ENCODE results near the gene PRKAR2A.

The PRKAR2A gene

DNA sequence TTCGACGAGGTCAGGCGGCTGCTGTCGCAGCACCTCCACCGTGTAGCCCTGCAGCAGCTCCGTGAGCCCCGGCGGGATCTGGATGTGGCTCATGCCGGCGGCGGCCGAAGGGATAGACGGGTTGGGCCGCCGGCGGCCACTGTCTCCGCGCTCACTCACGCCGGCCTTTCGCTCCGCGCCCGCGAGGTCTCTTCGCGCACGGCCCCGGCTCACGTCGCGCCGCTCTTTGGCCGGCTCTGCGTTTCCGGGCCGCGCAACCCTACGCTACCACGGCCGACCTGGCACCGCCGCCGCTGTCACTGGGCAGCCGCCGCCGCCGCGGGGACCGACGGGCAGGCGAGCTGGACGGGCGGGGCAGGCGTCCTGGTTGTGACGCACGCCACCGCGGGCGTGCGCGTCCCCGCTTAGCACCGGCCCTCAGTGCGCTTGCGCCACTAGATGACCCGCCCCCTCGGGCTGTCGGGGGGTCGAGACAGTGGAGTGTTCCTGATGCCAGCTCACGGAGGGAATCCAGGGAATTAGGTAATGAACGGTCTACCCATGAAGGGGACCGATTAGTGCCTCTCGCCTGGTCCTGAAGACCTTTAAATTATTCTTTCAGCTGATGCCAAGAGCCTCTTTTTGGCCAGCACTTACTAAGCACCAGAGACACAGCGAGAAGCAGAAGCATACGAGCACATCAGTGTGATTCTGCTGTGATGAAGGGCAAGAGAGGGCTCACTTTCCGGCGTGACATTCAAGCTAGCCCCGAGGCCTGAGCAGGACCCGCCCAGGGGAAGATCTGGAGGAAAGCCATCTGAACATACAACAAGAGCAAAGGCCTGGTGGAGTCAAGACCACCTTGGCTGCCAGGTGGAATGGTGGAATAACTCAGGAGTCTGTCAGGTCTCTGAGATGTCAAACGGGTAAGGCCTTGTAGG, at the start of gene PRKAR2A:
Gene PRKAR2A, minus strand, starts transcription at position 371 of the 920 bp plus-strand sequence. Its CDS starts 278 bp downstream, at position 93.
- peak; percentile 37 to 70 (median 62) for DNase-seq (ENCODE audit: low read depth in 3 of 3, low spot score in 1 of 3)

DNA sequence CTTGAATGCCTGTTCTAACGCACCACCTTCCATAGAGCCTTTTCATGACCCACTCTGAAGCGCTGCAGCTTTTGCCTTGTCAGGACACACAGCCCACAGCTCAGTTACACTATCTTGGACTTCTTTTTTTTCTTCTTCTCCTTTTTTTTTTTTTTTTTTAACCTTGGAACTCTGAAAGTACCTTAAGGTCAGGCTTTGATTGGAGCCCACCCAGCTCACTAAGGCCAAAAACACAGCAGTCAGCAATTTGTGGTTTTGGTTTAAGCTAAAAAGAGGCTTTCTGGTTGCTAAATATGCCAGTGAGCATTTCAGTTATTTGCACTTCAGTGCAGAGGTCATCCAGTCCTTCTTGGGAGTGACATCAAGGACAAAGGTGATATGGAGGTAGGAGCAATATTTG, 49.3 kb upstream of the PRKAR2A start:
- DNase-seq (ENCODE audit: low read depth in 3 of 3, low spot score in 1 of 3): no peak

DNA sequence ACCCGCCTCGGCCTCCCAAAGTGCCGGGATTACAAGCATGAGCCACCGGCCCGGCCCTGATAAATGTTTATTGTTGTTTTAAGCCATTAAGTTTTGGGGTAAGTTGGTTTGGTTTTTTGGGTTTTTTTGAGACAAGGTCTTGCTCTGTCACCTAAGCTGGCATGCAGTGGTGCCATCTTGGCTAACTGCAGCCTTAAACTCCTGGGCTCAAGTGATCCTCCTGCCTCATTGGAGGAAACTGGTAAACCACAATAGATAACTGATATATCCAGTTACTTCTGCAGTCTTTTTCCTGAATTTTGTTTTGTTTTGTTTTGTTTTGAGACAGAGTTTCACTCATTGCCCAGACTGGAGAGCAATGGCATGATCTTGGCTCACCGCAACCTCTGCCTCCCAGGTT, 46.8 kb upstream of the PRKAR2A start:
- DNase-seq (ENCODE audit: low read depth in 3 of 3, low spot score in 1 of 3): no peak

DNA sequence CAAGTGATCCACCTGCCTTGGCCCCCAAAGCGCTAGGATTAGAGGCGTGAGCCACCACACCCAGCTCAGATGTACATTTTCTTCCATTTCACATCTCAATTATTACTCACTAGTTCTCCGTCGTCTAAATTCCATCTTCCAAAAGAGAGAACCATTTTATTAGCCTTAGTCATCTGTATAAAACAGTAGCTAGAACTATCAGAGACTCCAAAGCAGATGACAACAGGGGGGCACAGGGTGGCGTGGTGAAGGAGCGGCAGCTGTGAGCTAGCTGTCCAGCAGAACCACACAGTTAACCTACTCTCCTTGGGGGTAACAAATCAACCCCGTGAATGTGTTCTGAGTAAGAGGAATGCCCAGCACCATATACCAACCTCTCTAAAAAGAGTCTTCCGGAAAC, 43.9 kb upstream of the PRKAR2A start:
- no peak for DNase-seq (ENCODE audit: low read depth in 3 of 3, low spot score in 1 of 3)

DNA sequence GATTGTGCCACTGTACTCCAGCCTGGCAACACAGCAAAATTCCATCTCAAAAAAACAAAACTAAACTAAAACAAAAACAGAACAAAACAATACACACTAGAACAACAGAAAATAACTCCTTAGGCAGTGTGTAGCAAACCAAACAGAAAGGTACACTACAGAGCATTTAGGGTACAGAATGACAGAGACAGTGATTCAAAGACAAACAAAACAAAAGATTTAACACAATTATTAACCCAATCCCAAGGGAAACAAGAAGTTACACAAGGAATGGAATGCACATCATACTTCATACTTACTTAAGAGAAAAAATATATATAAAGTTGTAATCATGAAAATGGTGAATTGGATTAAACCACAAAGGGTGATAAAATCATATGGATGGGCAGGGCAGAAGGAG, 38.1 kb upstream of the PRKAR2A start:
- DNase-seq (ENCODE audit: low read depth in 3 of 3, low spot score in 1 of 3): no peak

DNA sequence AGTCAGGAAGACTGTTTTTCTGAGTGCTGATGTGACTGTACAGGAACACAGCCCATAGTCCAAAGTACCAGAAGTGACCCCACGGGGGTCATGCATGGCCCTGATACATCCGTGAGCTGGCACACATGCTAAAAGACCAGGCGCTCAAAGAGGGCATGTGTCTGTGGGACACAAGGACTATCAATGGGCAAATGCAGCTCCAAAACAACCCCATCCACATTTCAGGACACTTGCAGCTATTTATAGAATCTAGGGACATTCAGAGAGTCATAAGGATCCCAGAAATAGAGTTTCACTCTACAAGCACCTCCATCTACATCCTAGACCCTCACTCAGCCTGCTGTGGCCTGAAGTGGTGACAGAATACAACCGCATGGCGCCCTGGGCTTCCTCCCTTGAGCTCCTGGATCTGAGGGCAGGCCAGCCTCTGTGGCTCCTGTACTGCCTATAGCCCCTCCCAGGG, 34.0 kb upstream of the PRKAR2A start:
- no peak for DNase-seq (ENCODE audit: low read depth in 3 of 3, low spot score in 1 of 3)

DNA sequence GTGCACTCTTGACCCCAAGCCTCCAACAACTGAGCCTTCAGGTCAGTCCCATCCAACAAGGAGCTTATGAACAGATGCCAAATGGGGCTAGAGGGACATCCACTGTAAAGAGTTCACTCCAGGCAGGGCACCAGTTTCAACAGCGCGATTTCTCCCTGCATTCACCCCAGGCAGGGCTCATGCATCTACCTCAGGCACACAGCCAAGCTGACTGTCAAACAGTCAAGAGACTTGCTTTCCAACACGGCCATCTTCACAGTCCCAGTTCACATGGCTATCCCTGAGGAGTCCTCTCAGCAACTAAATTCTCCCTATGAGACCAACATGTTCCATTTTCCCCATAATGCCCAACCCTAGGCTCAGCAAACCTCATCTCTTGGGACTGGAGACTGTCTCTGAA, 33.3 kb upstream of the PRKAR2A start:
- DNase-seq (ENCODE audit: low read depth in 3 of 3, low spot score in 1 of 3): no peak

DNA sequence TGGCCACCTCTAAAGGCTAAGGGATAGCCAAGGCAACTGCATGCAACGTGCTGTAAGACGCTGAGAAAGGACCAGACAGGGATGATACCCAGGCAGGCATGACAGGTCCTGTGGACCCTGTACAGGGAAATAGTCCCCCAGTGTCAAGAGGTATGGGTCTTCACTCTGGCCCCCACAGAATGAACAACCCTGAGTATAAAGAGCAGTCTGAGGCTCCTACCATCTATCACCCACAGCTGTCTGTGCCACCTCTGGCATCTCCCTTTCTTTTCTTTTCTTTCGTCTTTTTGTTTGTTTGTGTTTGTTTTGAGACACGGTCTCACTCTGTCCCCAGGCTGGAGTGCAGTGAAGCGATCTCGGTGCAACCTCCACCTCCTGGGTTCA, 32.3 kb upstream of the PRKAR2A start:
- DNase-seq (ENCODE audit: low read depth in 3 of 3, low spot score in 1 of 3): no peak

DNA sequence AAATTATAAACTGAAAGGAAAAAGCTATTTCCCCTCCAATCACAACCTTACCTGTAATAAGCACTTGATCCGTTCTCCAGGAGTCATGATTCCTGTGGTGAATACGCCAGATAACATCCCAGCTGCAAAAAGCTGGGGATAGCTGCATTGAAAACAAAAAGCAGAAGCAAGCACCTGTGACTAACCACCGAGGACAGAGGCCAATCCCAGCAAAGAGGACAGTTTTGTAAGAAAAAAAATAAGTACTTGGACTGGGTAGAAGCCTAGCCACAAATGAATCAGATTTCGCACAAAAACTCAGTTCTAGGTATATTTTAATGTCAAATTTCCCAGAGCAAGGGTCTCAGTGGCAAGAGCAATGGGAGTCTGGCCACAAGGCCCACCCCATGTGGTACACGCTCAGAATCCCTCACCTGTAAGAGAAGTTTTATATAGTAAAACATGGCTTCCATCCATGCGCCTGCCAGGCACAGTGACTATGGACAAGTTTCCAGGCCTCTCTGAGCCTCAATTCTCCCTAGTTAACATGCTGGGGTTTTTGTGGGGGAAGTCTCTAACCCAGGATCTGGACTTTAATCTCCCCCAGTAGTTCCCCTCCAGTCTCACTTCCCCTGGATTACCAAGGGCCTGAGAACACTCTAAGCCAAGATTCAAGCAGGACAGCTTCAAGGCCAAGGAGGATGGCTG, 31.8 kb upstream of the PRKAR2A start:
- no peak for DNase-seq (ENCODE audit: low read depth in 3 of 3, low spot score in 1 of 3)

DNA sequence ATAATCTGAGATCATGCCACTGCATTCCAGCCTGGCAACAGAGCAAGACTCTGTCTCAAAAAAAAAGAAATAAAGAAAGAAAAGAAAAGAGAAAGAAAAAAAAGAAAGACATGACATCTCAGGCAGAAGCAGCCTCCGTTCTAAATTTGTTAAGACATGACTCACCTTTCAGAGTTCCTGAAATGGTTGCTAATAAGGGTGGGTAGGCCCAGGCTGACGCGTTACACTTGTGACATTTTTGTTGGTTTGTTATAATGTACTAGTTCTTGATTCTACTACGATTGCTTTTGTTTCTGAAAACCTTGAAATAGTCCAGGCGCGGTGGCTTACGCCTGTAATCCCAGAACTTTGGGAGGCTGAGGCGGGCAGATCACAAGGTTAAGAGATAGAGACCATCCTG, 30.0 kb upstream of the PRKAR2A start:
- DNase-seq (ENCODE audit: low read depth in 3 of 3, low spot score in 1 of 3): no peak

DNA sequence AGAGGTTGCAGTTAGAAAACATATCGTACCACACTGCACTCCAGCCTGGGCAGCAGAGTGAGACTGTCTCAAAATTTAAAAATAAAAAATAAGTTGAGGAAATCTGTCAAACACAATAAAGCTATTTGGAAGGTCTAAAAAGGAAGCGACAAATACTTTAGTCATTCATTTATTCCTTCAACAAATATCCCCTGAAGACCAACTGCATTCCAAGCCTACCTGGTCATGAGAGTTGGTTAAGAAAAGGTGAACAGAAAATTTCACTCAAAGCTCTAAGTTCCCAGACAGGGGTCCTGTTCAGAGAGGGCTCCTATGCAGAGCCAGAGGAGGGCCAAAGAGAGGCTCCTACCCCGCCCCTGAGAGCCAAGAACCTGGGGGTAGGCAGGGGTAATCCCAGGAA, 15.4 kb upstream of the PRKAR2A start:
- no peak for DNase-seq (ENCODE audit: low read depth in 3 of 3, low spot score in 1 of 3)

DNA sequence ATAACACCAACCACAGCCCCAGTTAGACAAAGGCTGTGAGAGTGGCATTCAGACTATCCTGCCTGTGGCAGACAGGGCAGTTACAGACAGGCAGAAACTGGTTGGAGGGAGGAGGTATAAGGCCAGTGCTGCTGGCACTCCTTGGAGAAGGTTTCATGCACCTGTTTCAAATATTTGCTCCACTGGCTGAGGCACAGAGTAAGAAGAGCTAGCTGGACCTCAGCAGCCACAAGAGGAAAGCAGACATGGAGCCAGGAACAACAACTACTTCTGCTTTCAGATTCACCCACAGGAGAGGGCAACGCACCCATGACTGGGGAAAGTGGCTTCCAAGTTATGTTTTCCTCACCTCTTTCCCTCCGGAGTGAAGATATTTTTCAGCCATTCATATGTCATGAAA, 11.5 kb upstream of the PRKAR2A start:
- DNase-seq (ENCODE audit: low read depth in 3 of 3, low spot score in 1 of 3): no peak

DNA sequence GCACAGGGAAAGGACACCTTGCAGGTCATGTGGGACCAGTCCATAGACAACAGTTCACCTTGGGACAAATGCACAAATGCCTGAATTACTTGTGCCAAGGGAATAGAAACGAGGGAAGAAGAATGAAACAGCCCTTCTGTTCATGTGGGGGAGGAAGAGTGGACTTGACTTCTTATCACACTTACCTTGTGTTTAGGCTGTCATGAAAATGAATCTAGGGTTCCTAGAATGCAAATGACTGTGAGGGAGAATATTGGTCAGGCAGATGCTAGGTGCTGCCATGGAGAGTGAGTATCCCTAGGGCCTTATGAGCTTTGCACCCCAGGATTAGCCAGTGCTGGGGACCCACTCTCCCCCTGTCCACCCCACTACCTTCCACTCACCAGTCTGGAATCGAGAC, 11.0 kb upstream of the PRKAR2A start:
- no peak for DNase-seq (ENCODE audit: low read depth in 3 of 3, low spot score in 1 of 3)

DNA sequence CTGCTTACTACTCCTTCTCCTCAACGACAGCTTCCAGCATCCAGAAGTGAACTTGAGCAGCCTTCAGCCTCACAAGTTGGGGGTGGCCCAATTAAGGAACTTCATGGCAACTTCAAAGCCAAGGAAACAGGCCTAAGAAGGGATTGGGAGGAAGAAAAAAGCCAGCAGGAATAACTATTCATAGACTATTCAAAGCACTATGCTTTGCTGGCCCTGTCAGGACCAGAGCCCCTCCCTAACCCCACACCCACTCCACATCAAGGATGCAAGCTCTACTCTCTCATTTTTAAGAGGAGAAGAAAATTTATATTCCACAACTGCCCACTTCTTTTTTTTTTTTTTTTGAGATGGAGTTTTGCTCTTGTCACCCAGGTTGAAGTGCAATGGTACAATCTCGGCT, 10.0 kb upstream of the PRKAR2A start:
- no peak for DNase-seq (ENCODE audit: low read depth in 3 of 3, low spot score in 1 of 3)

DNA sequence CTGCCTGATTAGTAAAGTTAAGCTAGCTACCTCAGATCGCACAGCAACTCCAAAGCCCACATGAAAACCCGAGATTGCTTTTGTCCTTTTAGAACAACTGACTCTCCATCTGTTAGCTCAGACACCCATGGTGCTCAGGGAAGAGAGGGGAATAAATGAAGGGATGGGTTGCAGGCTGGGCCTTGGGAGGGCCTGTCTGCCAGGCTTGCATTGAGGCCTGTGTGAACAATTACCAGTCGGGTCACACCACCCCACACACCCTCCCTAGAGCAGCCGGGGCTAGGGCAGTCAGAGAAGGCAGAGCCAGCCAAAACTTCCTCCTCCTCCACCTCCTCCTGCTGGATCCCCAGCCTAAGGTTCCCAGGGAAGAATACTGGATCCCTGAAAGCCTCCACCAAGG, 8.8 kb upstream of the PRKAR2A start:
- no peak for DNase-seq (ENCODE audit: low read depth in 3 of 3, low spot score in 1 of 3)

DNA sequence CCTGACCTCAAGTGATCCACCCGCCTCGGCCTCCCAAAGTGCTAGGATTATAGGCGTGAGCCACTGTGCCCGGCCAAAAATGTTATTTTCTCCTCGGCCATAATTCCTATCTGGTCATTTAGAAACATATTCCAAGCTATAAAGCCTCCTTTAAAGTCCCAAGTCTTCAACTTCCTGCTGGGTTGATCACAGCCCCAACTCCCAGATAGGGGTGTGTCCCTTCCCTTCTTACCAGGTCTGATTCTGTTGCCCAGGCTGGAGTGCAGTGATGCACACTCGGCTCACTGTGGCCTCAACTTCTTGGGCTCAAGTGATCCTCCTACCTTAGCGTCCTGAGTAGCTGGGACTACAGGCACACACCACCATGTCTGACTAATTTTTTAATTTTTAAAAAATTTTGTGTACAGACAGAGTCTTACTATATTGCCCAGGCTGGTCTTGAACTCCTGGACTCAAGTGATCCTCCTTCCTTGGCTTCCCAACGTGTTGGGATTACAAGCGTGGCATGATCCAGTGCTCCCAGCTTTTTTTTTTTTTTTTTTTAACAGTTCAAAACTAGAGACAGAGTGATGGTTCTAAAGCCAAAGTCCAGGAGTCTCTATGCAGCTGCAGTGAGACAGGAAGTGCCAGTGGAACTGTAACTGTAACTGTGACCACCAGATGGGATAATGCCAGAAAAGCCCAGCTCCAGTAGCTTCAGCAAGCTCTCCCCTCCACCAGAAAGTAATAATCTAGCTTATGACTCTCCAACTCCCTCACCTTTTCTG, 8.2 kb upstream of the PRKAR2A start:
- no peak for DNase-seq (ENCODE audit: low read depth in 3 of 3, low spot score in 1 of 3)

DNA sequence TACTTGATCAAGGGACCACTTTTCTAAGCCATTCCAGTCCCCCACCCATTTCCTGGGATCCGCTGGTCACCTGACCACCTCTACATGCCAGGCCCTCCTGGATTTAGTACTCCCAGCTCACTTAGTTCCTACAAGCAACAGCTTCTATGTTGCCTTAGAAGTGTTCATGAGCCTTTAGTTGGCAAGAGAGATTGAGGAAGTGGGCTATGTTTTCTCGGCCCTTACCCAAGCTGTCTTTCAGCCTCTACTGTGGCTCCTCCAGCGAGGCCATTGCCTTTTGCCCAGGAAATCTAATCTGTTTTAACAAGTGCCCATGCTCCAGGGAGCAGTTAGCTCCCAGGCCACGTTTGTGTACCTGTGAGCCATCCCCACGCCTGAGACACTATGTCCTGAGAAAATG, 4.5 kb upstream of the PRKAR2A start:
- no peak for DNase-seq (ENCODE audit: low read depth in 3 of 3, low spot score in 1 of 3)

DNA sequence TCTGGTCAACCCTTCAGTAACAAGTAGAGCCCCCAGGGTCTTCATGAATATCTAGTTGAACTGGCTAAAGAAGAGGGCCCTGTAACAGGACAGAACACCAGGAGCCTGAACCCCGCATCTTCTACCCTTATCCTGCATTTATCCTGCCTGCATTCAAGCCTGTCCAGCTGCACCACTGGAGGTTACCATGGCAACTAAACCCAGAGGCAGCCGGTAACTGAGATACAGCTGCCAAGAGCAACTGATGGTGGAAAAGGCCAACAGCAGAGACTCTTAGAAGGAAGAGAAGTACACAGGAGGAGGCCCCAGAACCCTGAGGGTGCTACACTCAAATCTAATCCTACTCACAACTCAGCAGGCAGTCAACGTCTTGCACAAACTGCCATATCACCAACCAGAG, 3.7 kb upstream of the PRKAR2A start:
- no peak for DNase-seq (ENCODE audit: low read depth in 3 of 3, low spot score in 1 of 3)

DNA sequence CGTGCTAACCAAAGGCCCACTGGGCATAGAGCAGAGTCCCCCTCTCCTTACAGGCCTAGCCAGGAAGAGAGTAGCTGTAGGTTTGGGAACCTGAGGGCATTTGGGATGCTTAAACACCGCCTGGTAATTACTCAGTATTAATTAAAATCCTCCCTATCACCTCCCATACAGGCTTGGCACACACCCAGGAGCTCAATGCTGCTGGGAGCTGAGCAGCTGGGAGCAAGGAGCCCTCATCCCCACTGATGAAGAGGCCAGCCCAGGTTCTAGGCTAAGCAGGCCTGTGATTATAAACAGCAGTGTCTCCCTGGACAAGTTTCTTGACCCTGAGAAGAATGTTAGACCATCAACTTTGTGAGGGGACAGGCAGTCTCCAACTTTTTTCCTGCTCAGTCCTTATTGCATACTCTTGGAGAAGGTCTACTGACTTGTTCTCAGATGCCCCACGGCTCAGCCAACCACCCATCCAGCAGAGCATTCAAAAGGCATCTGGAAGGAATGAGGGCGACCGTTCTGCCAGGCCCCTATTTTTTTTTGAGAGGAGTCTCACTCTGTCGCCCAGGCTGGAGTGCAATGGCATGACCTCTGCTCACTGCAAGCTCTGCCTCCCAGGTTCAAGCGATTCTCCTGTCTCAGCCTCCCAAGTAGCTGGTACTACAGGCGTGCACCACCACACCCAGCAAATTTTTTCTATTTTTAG, 1.3 kb upstream of the PRKAR2A start:
- DNase-seq (ENCODE audit: low read depth in 3 of 3, low spot score in 1 of 3): no peak

DNA sequence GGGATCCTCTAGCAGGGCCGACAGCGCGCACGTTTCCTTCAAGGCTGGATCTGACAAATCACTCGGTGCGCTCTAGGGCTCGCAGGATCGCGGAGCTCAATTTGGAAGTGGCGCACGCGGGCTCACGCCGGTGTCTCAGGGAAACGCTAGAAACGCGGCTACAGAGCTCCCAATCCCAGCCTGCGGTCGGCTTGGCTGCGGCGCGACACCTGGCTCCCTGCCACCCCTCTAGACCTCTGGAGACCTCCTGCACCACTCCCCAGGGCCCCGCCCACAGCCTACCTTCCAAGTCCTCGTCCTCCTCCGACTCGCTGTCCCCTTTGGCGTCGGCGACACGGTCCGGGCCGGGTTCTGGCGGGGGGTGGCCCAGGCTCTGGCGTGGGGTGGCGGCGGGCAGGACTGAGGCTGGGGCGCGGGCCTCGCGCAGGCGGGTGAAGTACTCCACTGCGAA, 596 bp downstream of the PRKAR2A start:
- peak in 1 of 3 donors; percentile 22 for DNase-seq (ENCODE audit: low read depth in 3 of 3, low spot score in 1 of 3)

DNA sequence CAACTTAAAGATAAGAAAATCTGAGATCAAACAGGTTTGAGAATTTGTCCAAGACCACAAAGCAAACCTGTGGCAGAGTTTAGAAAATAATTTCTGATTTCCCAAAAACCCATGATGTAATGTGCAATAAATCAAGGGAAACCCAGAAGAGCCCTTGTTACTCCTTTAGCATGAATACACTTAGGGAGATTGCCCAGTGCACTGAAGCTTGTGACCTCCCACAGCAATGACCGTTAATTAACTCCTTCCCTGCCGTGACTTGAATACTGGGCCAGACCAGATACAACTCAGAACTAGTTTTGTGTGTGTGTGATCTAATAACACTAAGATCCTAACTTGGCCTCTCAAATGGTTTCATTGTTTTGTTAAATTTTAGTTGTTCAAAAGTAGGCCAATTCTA, 2.5 kb downstream of the PRKAR2A start:
- DNase-seq (ENCODE audit: low read depth in 3 of 3, low spot score in 1 of 3): no peak
